ENCODE results near the gene CYP27B1.

The CYP27B1 gene, protein sequence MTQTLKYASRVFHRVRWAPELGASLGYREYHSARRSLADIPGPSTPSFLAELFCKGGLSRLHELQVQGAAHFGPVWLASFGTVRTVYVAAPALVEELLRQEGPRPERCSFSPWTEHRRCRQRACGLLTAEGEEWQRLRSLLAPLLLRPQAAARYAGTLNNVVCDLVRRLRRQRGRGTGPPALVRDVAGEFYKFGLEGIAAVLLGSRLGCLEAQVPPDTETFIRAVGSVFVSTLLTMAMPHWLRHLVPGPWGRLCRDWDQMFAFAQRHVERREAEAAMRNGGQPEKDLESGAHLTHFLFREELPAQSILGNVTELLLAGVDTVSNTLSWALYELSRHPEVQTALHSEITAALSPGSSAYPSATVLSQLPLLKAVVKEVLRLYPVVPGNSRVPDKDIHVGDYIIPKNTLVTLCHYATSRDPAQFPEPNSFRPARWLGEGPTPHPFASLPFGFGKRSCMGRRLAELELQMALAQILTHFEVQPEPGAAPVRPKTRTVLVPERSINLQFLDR

DNA sequence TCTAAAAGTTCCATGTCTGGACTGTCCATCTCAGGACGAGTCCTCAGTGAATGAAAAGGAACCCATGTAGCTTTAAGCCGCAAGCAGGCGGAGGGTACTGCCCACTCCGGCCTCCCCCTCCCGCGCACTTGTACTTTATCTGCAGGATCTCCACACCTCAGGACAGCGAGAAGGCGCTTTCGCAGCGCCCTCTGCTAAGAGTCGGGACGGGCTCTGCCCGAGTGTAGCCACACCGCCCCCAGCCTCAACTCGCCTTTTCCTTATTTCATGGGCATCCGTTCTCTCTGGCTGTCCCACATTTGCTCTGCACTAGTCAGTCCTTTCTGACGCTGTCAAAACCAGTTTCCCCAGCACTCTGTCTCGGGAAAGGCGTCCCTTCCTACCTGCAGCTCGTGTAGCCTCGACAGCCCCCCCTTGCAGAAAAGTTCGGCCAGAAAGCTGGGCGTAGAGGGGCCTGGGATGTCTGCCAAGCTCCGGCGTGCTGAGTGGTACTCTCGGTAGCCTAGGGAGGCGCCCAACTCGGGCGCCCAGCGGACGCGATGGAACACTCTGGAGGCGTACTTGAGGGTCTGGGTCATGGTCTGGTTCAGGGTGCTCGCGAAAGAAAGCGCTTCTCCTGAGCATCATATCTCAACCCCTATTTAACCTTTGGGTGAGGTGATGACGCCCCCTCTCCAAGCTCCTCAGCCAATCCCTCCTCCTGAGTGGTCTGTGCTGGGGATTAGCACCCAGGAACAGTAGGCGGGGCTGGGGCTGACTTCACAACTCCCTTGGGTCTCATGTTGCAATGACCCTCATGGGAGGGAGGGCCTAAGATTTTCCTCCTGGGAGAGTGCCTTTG is at the start of gene CYP27B1:
TSS of gene CYP27B1 (minus strand) at position 615 of the 841 bp plus-strand sequence. CDS start at position 578, 37 bp downstream.
- DNase-seq: no peak

DNA sequence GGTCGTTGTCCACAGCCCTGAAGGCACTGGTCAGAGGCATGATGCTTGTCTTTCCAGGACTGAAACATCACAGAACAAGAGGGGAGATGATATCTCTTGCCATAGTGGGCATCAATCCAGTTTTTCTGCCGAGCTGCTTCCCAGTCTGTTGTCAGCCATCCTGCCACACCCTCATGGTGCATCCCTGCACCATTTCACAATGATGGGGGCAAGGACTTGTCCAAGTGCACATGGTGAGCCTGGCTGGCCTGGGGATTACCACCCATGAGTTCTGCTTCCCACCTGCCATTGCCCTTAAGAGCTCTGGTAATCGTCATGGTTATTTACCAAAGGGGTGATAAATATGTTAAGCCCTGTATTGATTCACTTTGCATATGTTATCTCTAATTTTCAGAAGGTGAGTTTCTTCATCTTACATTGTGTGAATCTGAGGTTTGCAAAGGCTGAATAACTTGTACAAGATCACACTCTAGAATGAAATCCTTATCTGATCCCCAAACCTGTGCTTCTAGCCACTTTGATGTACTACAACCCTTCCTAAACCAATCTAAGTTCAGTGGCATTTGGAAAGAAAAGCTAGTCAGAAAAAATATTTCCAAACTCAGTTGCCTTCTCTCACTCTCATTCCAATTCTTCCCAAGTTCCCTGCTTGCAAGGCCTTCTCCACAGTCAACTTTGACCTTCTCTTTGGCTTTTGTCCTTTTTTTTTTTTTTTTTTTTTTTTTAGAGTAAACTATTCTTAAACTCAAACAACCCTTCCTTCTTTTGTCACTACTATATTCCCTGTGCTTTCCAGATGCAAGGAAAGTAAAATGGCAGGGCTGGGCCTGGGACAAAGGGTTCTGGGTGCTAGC is 49.4 kb upstream of the CYP27B1 start:
- DNase-seq: no peak

DNA sequence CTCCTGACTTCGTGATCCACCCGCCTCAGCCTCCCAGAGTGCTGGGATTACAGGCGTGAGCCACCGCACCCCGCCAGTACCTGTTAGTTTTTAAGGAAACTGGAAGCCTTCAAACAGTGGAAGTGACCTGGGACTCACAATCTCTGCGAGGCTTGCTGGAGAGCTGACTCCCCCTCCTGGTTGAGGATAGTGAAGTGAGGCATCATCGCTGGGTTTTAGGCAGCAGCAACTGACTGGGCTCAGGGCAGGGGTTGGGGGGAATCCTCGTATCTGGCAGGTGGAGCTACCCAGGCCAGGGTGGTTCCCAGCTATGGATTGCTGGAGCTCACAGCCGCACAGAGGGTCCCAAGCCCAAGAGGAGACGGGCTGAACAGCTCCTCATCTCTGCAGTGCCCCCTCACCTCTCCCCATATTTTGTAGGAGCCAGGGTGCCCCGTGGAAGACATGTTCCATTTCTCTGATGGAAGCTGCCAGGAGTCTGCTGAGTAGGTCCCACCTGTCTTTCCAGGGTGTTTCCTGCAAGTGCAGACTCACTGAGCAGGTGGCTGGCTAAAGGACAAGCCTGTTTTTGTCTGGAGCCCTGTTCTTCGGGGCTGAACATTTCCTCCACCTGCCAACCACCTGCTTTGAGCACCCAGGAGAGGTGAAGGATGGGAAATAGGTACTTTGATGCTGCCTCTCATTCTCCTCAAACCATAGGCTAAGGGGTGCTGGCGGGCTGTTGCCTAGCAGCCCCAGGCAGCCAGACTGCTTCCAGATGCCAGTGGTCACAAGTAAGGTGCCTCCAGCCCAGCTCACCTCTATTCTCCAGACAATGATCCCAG is 48.5 kb upstream of the CYP27B1 start:
- no peak for DNase-seq

DNA sequence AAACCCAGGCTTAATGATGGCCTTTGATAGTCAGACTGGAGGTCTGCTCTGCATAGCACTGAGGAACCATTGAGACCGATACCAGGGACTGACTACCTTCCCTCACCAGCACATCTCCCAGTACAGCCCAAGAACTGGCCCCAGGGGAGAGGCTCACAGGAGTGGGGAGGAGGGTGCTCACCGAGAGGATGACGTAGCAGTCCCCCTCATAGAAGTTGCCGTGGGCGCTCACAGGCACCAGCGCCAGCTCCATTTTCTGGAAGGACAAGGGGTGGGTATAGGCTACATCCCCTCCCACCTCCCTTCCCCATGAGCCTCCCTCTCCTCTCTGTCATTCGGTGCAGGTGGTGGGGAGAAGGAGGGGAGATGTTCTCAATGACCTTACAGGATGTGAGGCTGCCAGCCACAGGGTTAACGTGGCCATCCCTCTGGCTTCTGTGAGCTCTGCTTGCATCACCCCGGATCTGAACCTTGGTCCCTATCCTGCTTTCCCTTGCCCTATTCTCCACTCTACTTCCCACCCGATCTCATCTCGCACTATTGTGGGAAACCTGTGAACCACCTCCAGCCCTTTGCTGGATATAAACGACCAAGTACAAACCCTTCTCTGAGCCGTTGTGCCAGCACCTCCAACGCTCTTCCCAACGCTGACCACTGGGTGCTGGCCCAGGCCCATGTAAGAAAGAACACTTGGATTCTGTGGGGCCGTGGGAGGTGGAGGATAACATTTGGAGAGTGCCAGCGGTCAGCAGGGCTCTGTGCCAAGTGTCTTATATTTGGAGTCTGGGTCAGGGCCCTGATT is 47.3 kb upstream of the CYP27B1 start:
- DNase-seq: no peak

DNA sequence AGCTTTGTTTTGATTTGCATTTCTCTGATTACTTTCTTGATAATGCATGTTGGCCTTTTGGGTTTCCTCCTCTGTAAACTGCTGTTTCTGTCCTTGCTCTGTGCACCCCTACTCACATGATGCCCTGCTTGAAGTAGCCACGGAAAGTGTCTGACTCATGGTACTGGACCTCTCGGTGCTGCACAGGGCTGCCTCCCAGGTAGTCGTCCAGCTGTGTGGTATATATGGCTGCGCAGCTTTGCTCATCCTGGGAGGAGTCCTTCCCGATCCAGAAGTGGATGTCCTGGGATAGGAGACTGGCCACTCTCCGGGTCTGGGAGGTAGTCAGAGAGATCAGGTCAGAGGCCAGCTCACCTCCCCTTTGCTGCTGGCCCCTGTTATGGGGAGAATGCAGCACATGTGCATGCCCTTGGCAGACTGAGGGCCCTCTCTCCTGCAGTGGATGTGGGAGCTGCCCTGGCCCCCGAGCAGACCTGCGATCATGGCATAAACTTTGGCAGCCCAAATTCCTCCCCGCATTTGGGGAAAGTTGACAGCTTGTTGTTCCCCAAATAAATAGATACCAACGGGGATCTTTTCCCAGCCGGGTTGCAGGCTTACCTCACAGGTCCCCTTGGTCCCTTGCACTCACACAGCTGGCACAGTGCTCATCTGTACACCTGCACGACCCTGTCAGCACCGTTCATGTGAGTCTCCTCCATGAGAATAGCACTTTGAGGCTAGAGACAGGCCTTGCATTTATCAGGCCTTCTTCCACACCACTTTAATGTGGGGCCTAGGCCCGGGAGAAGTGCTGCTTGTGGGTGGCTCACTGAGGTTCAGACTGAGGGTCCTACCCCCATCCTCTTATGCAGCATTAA is 46.5 kb upstream of the CYP27B1 start:
- no peak for DNase-seq

DNA sequence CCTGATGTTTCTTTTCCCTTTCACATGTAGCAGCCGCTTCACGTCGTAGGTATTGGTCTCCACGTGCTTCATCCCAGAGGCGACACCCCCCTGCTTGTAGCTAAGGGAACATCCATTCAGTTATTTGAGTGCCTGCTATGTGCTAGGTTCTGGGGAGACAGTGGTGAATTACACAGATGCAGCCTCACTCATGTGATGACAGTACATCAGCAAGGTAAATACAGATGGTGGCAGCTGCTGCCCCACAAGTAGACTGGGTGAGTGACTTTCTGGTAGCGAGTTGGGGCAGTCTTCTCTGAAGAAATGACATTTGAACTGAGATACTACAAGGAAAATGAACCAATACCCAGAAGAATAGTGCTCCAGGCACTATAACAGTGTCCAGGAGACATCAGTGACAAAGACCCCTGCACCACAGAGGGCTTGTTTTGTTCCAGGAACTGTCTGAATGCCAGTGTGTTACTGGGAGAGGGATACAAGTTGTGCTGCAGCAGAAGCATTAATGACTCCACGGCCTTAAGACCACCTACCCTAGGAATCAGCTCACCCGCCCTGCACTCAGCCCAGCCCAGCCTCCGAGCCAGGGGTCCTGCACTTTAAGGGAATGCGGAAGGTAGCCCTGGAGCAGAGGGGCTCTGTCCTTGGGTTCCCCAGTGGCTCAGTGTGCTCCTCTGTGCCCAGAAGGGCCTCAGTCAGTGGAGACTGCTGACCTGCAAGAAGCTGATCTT is 44.3 kb upstream of the CYP27B1 start:
- DNase-seq: no peak

DNA sequence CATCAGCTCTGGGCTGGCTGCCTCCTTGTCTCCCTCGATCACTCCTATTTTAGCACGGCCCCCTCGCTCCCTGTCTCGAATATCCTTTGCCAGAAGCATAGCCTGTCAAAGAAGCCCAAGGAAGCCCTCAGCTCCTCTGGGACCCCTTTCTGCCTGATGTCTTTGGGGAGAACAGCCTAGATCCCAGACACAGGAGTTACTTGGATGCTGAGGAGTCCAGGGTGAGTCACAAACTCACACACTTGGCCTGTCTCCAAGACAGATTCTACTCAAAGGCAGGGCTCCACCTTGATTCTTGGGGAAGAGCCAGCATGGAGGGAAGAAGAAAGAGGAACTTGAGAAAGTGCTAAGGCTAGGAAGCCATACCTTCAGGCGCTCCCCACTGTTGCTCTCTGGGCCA is 43.6 kb upstream of the CYP27B1 start:
- DNase-seq: no peak

DNA sequence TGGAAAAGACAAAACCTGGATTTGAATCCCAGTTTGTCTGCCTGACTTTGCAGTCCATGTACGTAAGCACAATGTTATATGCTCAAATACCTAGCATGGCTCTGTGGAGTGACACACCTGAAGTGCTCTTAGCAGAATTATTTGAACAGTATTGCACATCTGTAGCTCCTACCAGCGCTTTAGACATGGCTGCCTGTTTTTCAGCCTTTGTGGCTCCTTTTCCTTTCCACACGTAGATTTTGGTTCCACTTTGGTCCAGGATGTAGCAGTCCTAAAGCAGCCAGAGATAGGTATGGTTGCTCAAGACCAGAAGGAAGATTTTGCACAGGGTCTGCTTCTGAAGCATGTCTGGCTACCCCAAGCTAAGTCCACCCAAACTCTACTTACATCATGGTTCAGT is 42.5 kb upstream of the CYP27B1 start:
- no peak for DNase-seq

DNA sequence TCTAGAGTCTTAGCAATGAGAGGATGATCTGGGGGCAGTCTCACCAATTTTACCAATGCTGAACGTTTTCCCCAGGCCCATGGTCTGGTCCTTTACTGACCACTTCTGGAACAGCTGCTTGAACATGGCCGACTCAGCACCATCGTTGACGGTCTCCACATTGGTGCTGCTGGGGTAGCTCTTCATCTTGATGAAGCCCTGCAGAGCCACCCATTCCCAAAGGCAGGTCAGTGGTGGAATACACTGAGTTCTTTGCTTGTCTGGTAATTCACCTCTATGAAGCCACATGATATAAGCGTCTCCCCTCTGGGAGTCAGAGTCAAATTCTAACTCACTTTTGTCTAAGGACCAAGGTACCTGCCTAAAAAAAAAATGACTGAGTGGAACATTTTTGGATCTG is 41.5 kb upstream of the CYP27B1 start:
- no peak for DNase-seq

DNA sequence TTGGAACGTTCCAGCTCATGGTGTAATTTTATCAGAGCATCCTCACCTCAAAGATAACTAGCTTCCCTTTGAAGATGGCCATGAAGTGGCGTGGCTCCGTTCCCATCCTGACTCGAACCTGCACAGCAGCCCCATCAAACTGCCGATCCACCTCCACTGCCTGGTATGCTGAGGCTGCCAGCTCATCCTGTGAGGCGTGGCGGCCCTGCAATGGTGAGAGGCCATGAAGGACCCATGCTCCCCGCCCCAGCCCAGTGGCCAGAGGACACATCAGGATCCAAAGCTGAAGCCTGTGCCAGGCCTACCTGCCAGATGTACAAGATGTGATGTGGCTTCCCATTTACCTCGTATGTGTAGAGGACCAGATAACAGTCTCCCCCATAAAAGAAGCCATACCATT is 40.4 kb upstream of the CYP27B1 start:
- no peak for DNase-seq

DNA sequence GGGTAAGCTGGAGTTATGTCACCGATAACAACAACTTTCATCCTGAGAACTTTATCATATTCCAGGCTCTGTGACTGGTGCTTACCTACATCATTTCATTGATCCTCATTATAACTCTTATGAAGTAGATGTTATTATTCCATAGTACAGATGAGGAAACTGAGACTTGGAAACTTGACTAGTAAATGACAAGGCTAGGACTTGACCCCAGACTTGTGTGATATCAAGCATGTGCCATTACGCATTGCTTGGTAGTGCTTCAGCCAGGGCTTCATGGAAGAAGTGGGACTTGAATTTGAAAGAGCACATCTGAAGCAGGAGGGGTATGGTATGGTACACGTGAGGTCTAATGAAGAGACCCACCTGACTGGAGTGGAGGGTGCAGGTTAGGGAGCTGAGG is 39.8 kb upstream of the CYP27B1 start:
- DNase-seq: no peak

DNA sequence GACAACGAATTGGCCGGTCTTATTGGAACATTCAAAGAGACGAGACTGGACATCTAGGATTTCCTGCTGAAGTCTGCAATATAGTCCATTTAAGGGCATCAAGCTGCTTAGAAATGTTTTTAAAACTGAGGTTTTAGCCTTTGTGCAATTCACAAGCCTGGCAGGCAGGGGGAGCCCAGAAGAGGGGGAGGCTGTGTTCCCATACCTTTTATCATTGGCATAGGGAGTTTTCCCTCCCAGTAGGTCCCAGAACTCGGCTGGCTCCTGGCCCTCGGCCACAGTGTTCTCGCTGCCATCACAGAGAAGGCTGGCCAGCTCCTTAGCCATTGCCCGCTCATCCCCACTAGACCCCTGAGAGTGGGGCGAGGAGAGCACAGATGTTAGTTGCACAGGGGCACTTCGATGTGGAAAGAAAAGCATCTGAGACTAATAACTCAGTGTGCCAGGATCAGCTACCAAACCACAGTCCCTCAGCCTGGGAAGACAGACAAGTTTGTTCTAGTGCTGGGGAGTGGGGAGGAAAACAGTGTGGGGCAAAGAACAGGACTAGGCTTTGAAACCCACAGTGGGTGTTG is 36.5 kb upstream of the CYP27B1 start:
- DNase-seq: no peak

DNA sequence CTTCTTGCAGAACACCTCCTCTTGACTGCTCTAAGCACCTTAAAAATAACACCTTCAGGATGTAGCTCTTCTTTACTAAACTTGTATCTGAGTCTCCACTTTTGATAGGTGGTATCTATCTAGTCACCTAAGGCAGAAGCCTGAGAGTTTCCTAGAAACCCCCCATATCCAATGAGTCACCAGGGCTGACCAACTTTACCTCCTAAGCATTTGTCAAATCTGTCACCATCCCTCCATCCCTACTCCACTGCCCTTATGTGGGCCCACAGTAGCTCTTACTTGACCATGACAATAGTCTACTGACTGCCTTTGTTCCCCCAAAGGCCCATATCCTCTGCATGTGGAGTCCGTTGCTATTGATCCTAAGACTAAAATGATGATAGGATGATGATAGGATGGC is 35.7 kb upstream of the CYP27B1 start:
- DNase-seq: no peak

DNA sequence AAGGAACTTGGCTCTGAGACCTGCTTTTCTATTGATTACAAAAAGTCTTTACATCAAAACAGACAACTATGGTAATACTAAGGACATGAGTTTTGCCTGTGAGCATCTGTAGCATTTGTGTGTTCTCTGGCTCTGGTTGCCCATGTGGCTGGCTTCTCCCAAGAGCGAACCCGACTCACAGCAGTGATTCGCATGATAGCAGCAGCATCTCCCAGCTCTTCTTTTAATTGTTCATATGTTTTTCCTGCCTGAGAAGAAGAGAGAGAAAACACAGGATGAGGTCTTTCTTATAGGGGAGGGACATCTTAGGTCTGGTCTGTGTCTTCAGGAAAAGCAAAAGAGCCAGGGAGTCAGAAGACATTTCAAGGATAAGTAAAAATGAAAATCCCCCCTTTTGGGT is 34.1 kb upstream of the CYP27B1 start:
- DNase-seq: no peak

DNA sequence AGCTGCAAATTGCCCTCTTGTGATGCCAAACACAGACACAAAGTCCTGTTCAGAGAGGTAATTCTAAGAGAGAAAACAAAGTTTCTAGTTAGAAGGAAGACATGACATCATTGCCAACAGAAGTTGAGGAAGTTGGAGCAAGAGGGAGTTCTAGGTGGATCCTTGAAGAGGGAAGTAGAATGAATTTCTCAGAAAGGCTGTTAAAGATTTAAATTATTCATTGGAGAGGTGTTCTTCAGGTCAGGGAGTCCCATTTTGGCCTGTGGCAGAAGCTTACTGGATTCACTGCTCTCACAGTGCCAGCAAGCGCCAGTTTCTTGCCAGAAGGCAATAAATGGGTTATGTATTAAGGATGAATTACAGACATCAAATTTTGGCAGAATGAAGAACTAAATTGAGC is 31.1 kb upstream of the CYP27B1 start:
- no peak for DNase-seq

DNA sequence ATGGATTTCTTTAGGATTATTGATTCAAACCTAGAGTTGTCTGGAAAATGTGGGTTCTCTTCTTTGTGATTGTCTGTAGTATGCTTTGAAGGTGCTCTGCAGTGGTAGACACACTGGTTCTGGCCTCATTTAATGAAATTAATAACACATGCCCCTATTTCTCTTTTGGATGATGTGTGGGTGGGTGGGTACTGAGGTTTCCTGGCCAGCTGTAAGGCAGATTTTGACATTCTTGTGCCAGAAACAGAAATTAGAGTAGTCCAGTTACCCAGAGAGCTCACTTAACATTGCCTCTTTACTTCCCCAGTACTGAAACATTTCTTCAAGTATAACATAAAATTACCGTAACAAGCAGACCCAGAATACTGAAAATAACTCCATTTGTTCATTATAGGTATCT is 30.1 kb upstream of the CYP27B1 start:
- DNase-seq: no peak

DNA sequence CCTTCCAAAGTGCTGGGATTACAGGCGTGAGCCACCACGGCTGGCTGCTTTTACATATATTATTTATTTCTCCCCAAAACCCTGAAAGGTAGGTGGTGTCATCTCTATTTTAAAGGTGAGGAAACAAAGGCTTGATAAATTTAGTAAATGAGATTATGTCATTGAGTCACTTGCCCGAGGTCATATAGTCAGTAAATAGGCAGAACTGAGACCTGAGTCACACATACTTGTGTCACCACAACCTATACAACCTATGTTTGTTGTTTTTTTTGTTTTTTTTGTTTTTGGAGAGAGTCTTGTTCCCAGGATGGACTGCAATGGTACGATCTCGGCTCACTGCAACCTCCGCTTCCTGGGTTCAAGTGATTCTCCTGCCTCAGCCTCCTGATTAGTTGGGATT is 28.5 kb upstream of the CYP27B1 start:
- no peak for DNase-seq

DNA sequence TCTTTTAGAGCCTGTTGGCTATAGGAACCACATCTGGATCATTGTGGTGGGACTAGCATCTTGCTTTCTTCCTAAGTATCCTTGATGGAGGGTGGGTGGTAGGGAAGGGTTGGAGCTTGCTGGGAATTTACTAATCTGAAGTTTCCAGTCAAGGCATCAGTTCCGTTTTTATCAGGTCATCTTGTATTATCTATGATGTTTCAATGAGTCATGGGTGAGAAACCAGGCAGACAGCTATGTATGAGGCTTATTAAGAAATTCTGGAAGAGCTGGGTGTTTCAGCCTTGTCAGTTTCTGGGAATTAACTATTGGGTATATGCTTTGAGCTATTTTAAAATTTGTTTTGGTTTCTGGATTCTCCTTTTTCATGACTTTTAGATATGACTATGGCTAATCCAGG is 27.0 kb upstream of the CYP27B1 start:
- no peak for DNase-seq

DNA sequence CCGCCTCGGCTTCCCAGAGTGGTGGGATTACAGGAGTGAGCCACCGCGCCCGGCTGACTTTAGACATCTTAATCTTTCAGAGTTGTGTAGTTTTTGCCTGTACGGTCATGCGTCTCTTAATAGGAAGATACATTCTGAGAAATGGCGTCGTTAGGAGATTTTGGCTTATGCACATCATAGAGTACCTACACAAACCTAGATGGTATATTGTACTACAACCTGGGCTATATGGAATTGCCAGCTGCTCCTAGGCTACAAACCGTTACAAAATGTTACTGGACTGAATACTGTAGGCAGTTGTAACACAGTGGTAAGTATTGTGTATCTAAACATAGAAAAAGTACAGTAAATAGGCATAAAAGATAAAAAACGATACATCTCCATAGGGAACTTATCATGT is 17.0 kb upstream of the CYP27B1 start:
- no peak for DNase-seq
